AG10803 (cell line): ENCODE results near the gene CAB39L.

Experiments used
- DNase-seq: peaks from one replicate; pipeline ENCODE4 v3.0.0; 2010; ENCODE audit warnings: low read depth
- H3K4me3 ChIP-seq: 2 replicates; pipeline ENCODE4 v1.5.1; 2011; ENCODE audit warnings: mild to moderate bottlenecking, low read length, control low read depth
- TF ChIP-seq, protein P1 (sequence below): conservative IDR thresholded peaks from 2 replicates; pipeline ENCODE4 v1.5.1; 2011; ENCODE audit warnings: mild to moderate bottlenecking, low read length, control low read depth, inconsistent platforms

The CAB39L gene

DNA sequence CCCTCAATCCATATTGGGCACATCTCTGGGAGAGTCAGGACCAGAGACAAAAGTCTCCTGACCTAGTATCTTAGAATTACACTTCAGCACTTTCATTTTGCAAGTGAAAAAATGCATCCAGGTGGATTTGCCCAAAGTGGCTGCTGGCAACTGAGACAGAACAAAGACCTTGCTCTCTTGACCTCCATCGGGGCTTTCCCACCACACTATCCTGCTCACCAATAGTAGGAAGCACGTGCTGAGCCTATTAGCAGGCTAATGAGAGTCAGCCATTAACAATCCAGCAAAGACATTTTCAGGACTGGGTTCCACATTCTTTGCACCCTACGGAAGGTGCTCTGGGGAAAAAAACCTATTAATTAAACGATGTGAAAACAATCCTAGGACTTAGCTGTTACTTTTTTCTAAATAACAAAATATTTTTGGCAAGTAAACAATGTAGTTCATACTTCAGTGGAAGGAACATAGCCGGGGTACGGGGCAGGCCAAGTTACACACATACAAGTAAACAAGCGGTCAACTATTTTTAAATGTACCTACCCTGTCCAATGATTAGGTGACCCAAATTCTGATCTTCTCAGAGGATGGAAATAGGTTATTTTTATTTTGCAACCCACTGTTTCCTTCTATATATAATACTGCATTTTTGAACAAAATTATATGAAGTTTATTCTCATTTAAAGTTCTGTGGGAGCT, 117.5 kb downstream of the CAB39L start:
- TF ChIP-seq, protein P1, sequence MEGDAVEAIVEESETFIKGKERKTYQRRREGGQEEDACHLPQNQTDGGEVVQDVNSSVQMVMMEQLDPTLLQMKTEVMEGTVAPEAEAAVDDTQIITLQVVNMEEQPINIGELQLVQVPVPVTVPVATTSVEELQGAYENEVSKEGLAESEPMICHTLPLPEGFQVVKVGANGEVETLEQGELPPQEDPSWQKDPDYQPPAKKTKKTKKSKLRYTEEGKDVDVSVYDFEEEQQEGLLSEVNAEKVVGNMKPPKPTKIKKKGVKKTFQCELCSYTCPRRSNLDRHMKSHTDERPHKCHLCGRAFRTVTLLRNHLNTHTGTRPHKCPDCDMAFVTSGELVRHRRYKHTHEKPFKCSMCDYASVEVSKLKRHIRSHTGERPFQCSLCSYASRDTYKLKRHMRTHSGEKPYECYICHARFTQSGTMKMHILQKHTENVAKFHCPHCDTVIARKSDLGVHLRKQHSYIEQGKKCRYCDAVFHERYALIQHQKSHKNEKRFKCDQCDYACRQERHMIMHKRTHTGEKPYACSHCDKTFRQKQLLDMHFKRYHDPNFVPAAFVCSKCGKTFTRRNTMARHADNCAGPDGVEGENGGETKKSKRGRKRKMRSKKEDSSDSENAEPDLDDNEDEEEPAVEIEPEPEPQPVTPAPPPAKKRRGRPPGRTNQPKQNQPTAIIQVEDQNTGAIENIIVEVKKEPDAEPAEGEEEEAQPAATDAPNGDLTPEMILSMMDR = no peak
- H3K4me3 ChIP-seq = no peak overlapping the region
- no peak for DNase-seq

- no peak for DNase-seq
- no peak overlapping the region for H3K4me3 ChIP-seq
- TF ChIP-seq, protein P1 = no peak
Observed at GRCh38 chr13:49323344-49323743, 120.5 kb downstream of the CAB39L start.

- H3K4me3 ChIP-seq = no peak overlapping the region
- DNase-seq = no peak
- TF ChIP-seq, protein P1 = no peak
Observed at GRCh38 chr13:49322702-49323101, 121.2 kb downstream of the CAB39L start.

GRCh38 chr13:49320975-49321374, 122.9 kb downstream of the CAB39L start:
- TF ChIP-seq, protein P1 = no peak

GRCh38 chr13:49319951-49320350, 123.9 kb downstream of the CAB39L start:
- no peak overlapping the region for H3K4me3 ChIP-seq
- TF ChIP-seq, protein P1 = no peak
- no peak for DNase-seq

More at GRCh38 chr13:49320975-49321374, 122.9 kb downstream of the CAB39L start:
- DNase-seq = no peak
- no peak overlapping the region for H3K4me3 ChIP-seq

GRCh38 chr13:49319551-49319950, 124.3 kb downstream of the CAB39L start:
- TF ChIP-seq, protein P1 = no peak
- no peak overlapping the region for H3K4me3 ChIP-seq
- DNase-seq = peak; percentile 86

GRCh38 chr13:49315756-49316482, 127.9 kb downstream of the CAB39L start:
- no peak overlapping the region for H3K4me3 ChIP-seq

More at GRCh38 chr13:49315756-49316482, 127.9 kb downstream of the CAB39L start:
- DNase-seq = no peak
- TF ChIP-seq, protein P1 = no peak
